Osteocyte (in vitro differentiated cells): Measurements from ENCODE around the gene BCAR1. TPM values are rescaled to one million over a fixed set of nuclear protein-coding genes. Genes with fewer than 3 reads are reported as not detected.

Experiments used
- DNase-seq: peaks from one replicate; pipeline ENCODE4 v3.0.0; 2021; ENCODE audit warnings: mixed read lengths; ENCODE audit not compliant: unreplicated experiment; ENCODE audit errors: extremely low spot score
- H3K27ac Mint-ChIP-seq: one replicate; pipeline ENCODE4 v1.8.0; 2021; ENCODE audit warnings: mild to moderate bottlenecking, mixed read lengths; ENCODE audit not compliant: unreplicated experiment
- H3K27me3 Mint-ChIP-seq: one replicate; pipeline ENCODE4 v1.8.0; 2021; ENCODE audit warnings: mixed read lengths; ENCODE audit not compliant: unreplicated experiment
- H3K36me3 Mint-ChIP-seq: one replicate; pipeline ENCODE4 v1.8.0; 2021; ENCODE audit warnings: mixed read lengths; ENCODE audit not compliant: unreplicated experiment
- H3K4me1 Mint-ChIP-seq: one replicate; pipeline ENCODE4 v1.8.0; 2021; ENCODE audit warnings: mixed read lengths; ENCODE audit not compliant: unreplicated experiment
- H3K4me3 Mint-ChIP-seq: one replicate; pipeline ENCODE4 v1.8.0; 2021; ENCODE audit warnings: mild to moderate bottlenecking, moderate library complexity, mixed read lengths; ENCODE audit not compliant: unreplicated experiment
- H3K9me3 Mint-ChIP-seq: one replicate; pipeline ENCODE4 v1.8.0; 2021; ENCODE audit warnings: mixed read lengths; ENCODE audit not compliant: unreplicated experiment
- total RNA-seq: library from RNA; stranded (reverse); gene quantifications from 2 replicates; pipeline ENCODE4 v1.2.1, GENCODE V29; 2021
- TF ChIP-seq, protein P1 (sequence below): fragments of 200-600 bp; sonication (generic); IDR thresholded peaks from 2 replicates; pipeline ENCODE4 v1.5.0; 2021; ENCODE audit warnings: antibody characterized with exemption, mild to moderate bottlenecking, moderate library complexity

Gene BCAR1
- total RNA-seq, 1 donor from 2014 or later: 138 TPM

DNA sequence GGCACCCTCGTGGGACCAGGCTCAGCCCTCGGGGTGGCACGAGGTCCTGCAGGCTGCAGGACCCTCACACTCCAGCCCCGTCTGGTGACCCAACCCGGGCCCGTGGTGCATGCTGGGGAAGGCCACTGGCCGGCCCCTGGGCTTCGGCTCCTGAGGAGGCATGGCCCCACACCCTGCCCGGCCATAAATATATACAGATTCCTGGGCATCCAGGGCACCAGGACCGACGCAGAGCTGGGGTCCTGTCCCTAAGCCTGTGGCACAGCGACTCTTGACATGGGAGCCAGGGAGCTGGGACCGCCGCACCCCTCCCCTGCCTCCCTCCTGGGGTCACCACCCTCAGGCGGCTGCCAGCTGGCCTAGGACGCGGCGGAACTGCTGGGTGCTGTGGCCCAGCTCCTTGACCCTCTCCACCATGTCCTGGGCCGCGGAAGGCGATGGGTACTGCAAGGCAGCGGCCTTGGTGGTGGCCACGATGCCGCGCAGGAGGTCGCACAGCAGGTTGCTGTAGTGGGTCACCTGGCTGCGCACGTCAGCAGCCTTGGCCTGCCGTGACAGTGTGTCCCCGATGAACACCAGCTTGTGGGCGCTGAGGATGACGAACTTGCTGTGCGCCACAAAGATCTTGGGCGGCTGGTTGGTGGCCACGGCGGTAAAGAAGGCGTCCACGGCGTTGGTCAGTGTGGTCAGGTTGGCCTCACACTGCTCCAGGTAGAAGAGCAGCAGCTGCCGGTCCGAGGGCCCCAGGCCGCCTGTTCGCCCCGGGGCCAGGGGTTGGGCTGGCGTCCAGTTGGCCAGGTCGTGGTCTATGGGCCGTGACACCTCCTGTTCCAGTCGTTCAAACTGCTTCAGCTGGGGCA lies 22.0 kb downstream of the BCAR1 start:
- Mint-ChIP-seq H3K36me3 (peaks cover 27% of the 10 kb centered on the region), H3K4me3 (no peak overlapping the region), H3K9me3 (no peaks in the 10 kb centered on the region), H3K4me1 (peaks cover 23% of the 10 kb centered on the region), H3K27me3 (no peaks in the 10 kb centered on the region), H3K27ac (no peak overlapping the region)
- TF ChIP-seq, protein P1, sequence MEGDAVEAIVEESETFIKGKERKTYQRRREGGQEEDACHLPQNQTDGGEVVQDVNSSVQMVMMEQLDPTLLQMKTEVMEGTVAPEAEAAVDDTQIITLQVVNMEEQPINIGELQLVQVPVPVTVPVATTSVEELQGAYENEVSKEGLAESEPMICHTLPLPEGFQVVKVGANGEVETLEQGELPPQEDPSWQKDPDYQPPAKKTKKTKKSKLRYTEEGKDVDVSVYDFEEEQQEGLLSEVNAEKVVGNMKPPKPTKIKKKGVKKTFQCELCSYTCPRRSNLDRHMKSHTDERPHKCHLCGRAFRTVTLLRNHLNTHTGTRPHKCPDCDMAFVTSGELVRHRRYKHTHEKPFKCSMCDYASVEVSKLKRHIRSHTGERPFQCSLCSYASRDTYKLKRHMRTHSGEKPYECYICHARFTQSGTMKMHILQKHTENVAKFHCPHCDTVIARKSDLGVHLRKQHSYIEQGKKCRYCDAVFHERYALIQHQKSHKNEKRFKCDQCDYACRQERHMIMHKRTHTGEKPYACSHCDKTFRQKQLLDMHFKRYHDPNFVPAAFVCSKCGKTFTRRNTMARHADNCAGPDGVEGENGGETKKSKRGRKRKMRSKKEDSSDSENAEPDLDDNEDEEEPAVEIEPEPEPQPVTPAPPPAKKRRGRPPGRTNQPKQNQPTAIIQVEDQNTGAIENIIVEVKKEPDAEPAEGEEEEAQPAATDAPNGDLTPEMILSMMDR: no peak
- no peak for DNase-seq

DNA sequence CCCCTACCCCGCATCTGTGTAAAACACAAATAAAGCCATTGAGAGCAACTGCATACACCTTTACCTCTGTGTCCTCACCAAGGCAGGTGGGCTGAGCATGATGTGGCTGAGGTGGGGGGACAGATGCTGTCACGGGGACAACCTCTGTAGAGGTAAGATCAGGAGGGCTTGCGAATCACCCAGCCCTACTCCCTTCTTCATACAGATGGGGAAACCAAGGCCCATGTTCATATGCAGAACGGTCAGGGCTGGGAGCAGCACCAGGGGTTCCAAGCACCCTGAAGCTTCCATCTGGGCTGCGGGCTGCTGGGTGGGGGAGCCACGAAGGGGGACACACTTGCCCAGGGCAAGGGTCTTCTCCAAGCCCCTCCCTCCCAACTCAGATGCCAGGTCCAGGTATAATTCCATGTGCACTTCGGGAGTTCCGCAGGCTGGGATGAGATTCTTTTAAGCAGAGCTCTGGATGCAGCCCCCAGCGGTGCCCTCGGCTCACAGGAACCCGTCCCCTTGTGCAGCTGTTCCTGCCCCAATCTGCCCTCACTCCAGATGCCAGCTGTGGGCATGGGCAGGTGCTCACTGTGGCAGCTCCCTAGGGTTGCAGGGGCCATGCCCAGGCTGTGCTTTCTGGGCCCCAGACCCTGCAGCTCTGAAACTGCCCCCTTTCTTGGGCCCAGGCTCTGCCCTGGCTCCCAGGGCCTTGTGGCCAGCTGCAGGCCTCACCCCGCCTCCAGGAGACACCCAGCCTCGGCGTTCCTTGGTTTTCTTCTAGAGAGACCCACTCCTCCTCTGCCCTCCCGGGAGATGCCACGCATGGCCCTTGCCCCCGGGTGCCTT lies 23.1 kb downstream of the BCAR1 start:
- DNase-seq: no peak
- H3K4me1 Mint-ChIP-seq: peaks cover 17% of the 10 kb centered on the region
- H3K27ac Mint-ChIP-seq: no peak overlapping the region
- TF ChIP-seq, protein P1: no peak
- no peak overlapping the region for H3K4me3 Mint-ChIP-seq
- no peaks in the 10 kb centered on the region for H3K9me3 Mint-ChIP-seq
- no peaks in the 10 kb centered on the region for H3K27me3 Mint-ChIP-seq
- peaks cover 26% of the 10 kb centered on the region for H3K36me3 Mint-ChIP-seq

DNA sequence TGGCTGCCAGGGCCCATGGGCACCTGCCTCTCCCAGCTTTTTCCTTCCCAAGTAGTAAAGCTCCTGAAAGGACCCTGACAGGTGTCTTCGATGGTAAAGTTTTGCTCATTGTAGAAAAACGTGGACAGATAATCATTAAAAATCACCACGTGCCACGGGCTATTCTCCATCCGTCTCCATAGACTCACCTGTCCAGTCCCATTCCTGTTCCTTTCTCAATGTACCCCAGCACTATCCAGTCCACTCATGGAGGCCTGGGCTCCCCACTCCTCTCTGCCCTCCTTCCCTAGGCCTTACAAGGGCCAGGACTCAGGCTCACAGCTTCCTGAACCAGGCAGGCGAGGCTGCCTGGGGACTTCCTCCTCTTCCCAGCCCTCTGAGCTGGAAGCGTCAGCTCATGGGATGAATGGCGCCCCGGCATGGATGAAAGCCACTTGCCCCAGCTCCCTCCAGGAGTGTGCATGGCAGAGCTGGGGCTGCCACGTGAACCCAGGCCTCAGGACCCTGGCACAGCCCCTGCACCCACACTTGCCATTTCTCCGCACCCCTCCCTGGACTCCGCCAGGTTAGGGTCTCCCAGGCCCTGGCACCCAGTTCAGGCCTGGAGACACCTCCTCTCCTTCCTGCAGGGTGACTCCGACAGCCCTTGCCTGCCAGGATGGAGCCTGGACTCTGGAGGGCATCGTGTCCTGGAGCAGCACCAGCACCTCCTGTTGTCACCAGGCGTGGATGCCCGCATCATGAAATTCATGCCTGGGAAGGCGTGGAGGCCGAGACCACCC lies 23.9 kb downstream of the BCAR1 start:
- H3K27me3 Mint-ChIP-seq: no peaks in the 10 kb centered on the region
- peak overlapping the region; percentile 18 for H3K27ac Mint-ChIP-seq
- DNase-seq: no peak
- H3K9me3 Mint-ChIP-seq: no peaks in the 10 kb centered on the region
- H3K4me1 Mint-ChIP-seq: peaks cover 15% of the 10 kb centered on the region
- peaks cover 20% of the 10 kb centered on the region for H3K36me3 Mint-ChIP-seq
- H3K4me3 Mint-ChIP-seq: no peak overlapping the region
- TF ChIP-seq, protein P1: no peak

DNA sequence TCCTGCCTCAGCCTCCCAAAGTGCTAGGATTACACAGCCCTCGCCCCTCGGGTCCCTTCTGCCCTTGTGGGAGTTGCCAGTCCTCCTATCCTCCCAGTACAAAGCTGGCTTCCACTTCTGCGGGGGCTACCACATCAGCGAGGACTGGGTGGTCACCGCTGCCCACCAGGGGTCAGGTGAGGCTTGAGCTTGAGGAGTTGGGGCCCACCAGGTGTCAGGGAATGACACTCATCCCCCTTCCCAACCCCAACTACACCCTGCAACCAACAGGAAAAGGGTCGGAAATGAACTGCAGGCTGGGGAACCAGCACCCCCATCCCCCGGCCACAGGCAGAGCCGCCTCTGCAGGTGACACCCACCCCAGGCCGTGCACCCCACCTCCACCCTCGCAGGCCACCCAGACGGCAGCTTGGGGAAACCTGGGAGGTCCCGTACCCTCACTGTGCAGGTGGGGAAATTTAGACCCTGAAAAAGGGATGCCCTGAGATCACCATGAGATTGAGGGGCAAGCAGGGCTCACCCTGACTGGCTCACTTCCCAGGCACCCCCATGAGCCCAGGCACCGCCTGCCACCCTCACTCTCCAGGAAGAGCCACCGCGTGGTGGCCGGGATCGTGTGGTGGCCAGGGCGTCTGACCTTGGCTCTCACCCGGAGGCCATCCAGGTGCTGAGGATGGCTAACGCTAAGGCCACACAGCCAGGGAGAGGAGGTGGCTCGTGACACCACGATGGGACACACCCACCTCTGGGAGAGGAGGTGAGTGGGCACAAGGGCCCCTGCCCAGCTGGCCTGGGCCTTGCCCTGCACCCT lies 24.7 kb downstream of the BCAR1 start:
- no peak overlapping the region for H3K27ac Mint-ChIP-seq
- peaks cover 15% of the 10 kb centered on the region for H3K4me1 Mint-ChIP-seq
- TF ChIP-seq, protein P1: no peak
- H3K9me3 Mint-ChIP-seq: no peaks in the 10 kb centered on the region
- H3K4me3 Mint-ChIP-seq: no peak overlapping the region
- no peak for DNase-seq
- peaks cover 19% of the 10 kb centered on the region for H3K36me3 Mint-ChIP-seq
- H3K27me3 Mint-ChIP-seq: no peaks in the 10 kb centered on the region
